Endothelial cell of umbilical vein (primary cell): ENCODE data around the gene ZNF3. TPM values are rescaled to one million over a fixed set of nuclear protein-coding genes. Genes with fewer than 3 reads are reported as not detected.

Experiments
- BruUV-seq: library from RNA; stranded (reverse); fragments of 400-500 nt; replicated peaks from 2 replicates; lab custom pipeline; 2021; lab: Mats Ljungman, UMichigan
- CTCF ChIA-PET: fragments of 300-600, 350-600 bp; sonication (Branson Sonifier 250); formaldehyde crosslinking; loops from one replicate; lab custom pipeline; 2021; ENCODE audit warnings: antibody characterized with exemption, inconsistent platforms; lab: Charles Lee
- POLR2A ChIA-PET: fragments of 300-600, 350-600 bp; sonication (Branson Sonifier 250); formaldehyde crosslinking; loops from one replicate; lab custom pipeline; 2021; ENCODE audit warnings: antibody characterized with exemption, inconsistent platforms; lab: Charles Lee
- DNase-seq: peaks from one replicate; pipeline ENCODE4 v3.0.0-alpha.2; 2011; ENCODE audit warnings: low read depth, low spot score
- FAIRE-seq: peaks from 2 replicates; lab custom pipeline; 2011; peaks lifted over from hg19 to GRCh38; lab: Jason Lieb, UNC
- H2AFZ ChIP-seq: 2 replicates; pipeline ENCODE4 v1.6.0; 2012; ENCODE audit warnings: low read depth, low read length, control low read depth, inconsistent platforms
- H3K27ac ChIP-seq: 2 replicates; pipeline ENCODE4 v1.5.1; 2011; ENCODE audit warnings: low read depth, mild to moderate bottlenecking, control low read depth, low read length, moderate library complexity; ENCODE audit not compliant: insufficient read depth
- H3K27me3 ChIP-seq, 2 experiments: 2 replicates each; pipeline versions ENCODE4 v1.6.0 to v1.6.1; 2011; ENCODE audit warnings: low read length in 2 of 2, mixed read lengths in 1 of 2; ENCODE audit not compliant: control insufficient read depth in 2 of 2, insufficient read depth in 2 of 2
- H3K36me3 ChIP-seq, 2 experiments: 2 replicates in 1 of 2; 3 replicates in 1 of 2; pipeline ENCODE4 v1.5.1; 2011; ENCODE audit warnings: low read length in 2 of 2, mild to moderate bottlenecking in 1 of 2, moderate library complexity in 1 of 2; ENCODE audit not compliant: control insufficient read depth in 2 of 2, insufficient read depth in 2 of 2; ENCODE audit errors: extremely low read depth in 1 of 2
- H3K4me1 ChIP-seq: 3 replicates; pipeline ENCODE4 v1.5.1; 2011; ENCODE audit warnings: mild to moderate bottlenecking, low read length; ENCODE audit not compliant: control insufficient read depth, insufficient read depth; ENCODE audit errors: extremely low read depth
- H3K4me2 ChIP-seq: 2 replicates; pipeline ENCODE4 v1.6.1; 2011; ENCODE audit warnings: low read length, control low read depth, mixed read lengths; ENCODE audit not compliant: insufficient read depth
- H3K4me3 ChIP-seq, 3 experiments: fragments of 200-600 bp in 1 of 3; sonication (generic), shearing (Covaris generic) in 1 of 3; replicated peaks in 1 of 3; 2 replicates each; pipeline ENCODE4 v1.5.1; 2011 to 2016; ENCODE audit warnings: control low read depth in 3 of 3, low read length in 3 of 3, mild to moderate bottlenecking in 2 of 3, inconsistent platforms in 1 of 3, low read depth in 1 of 3, moderate library complexity in 1 of 3; ENCODE audit not compliant: insufficient read depth in 1 of 3
- H3K79me2 ChIP-seq: 2 replicates; pipeline ENCODE4 v1.6.0; 2012; ENCODE audit warnings: low read length, inconsistent platforms; ENCODE audit not compliant: control insufficient read depth, insufficient read depth
- H3K9ac ChIP-seq: replicated peaks from 2 replicates; pipeline ENCODE3; 2011; ENCODE audit warnings: low read length, control low read depth; ENCODE audit not compliant: insufficient read depth; ENCODE audit errors: extremely low read depth
- H3K9me1 ChIP-seq: replicated peaks from 3 replicates; pipeline ENCODE4 v1.6.0; 2011; ENCODE audit warnings: mild to moderate bottlenecking, low read length; ENCODE audit not compliant: control insufficient read depth, insufficient read depth; ENCODE audit errors: extremely low read depth
- H3K9me3 ChIP-seq: replicated peaks from 2 replicates; pipeline ENCODE4 v1.5.1; 2012; ENCODE audit warnings: low read length, inconsistent platforms; ENCODE audit not compliant: control insufficient read depth, insufficient read depth
- H4K20me1 ChIP-seq: replicated peaks from 2 replicates; pipeline ENCODE3; 2011; ENCODE audit warnings: mild to moderate bottlenecking, low read length; ENCODE audit not compliant: control insufficient read depth, insufficient read depth; ENCODE audit errors: extremely low read depth
- CTCF ChIP-seq, 2 donors: IDR thresholded peaks; 1 replicate in 1 of 2; 2 replicates in 1 of 2; pipeline ENCODE4 v1.5.1; 2011; ENCODE audit warnings: low read length in 2 of 2, mild to moderate bottlenecking in 2 of 2, moderate library complexity in 2 of 2, control low read depth in 1 of 2, inconsistent platforms in 1 of 2, low read depth in 1 of 2; ENCODE audit not compliant: insufficient read depth in 1 of 2; ENCODE audit errors: extremely low read depth in 1 of 2
- EZH2 ChIP-seq: IDR thresholded peaks from 2 replicates; pipeline ENCODE4 v1.6.1; 2012; ENCODE audit warnings: borderline replicate concordance, low read depth, mild to moderate bottlenecking, moderate library complexity, low read length, inconsistent platforms; ENCODE audit not compliant: severe bottlenecking
- GATA2 ChIP-seq: IDR thresholded peaks from 2 replicates; pipeline ENCODE4 v1.7.0; 2011; ENCODE audit warnings: low read depth, mild to moderate bottlenecking, moderate library complexity, mixed read lengths, low read length; ENCODE audit not compliant: insufficient read length, insufficient read depth
- POLR2A ChIP-seq: IDR thresholded peaks from 2 replicates; pipeline ENCODE4 v1.6.1; 2012; ENCODE audit warnings: low read depth, mild to moderate bottlenecking, control low read depth, low read length
- dilution Hi-C: fragments of 300-500 bp; cut with MboI; formaldehyde crosslinking; loops from one replicate; pipeline ENCODE4 v1.15.0; 2019; ENCODE audit warnings: low sequenced_read_pairs; ENCODE audit not compliant: extremely low pct_ligation_motif_present
- intact Hi-C: fragments of 100-400 bp; cut with micrococcal nuclease; formaldehyde crosslinking; loops from one replicate; pipeline ENCODE4 v1.10.0; 2022
- polyA plus RNA-seq, 4 experiments: library from polyadenylated mRNA; depleted of rRNA in 3 of 4; stranded (reverse) in 3 of 4; unstranded in 1 of 4; fragments of >200 nt; gene quantifications; 2 replicates each; pipeline versions ENCODE4 v1.2.1 to v1.2.3, GENCODE V29; 2011 to 2012; ENCODE audit warnings: missing spikeins in 1 of 4
- total RNA-seq: library from RNA; stranded (reverse); gene quantifications from 2 replicates; pipeline ENCODE4 v1.2.3, GENCODE V29; 2021

The ZNF3 gene
- total and polyA plus RNA-seq, 2 donors (not counting 3 experiments of a cell fraction or from before 2014, with no cell fraction given) = 21.8 to 30.9 TPM

DNA sequence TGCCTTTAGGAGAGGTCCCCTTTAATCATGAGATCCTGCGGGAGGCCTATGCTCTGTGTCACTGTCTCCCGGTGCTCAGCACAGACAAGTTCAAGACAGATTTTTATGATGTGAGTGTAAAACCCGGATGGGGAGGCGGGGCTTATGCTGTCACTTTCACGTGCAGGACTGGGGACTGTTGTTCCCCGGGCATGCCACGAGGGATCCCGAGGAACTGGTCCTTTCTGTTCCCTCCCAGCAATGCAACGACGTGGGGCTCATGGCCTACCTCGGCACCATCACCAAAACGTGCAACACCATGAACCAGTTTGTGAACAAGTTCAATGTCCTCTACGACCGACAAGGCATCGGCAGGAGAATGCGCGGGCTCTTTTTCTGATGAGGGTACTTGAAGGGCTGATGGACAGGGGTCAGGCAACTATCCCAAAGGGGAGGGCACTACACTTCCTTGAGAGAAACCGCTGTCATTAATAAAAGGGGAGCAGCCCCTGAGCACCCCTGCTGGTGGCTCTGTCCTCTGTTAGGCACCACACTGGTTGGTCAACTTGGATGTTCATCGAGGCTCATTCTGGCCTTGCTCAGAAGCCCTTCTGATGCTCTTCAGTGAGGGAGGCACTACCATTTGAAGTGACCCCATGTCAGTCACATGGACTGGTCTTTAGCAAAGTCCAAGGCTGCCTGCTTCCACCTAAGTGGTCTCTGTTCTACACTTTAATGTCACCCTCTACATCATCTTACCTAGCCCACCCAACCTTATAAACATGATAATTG lies 10.1 kb upstream of the ZNF3 start:
- Histone ChIP-seq H3K9me1 (no peaks in the 10 kb centered on the region), H3K9ac (no peak overlapping the region), H3K4me3 (no peak overlapping the region), H3K36me3 (peaks cover 31 to 38% of the 10 kb centered on the region in 2 experiments), H3K79me2 (peaks cover 27% of the 10 kb centered on the region), H3K4me1 (peaks cover 33% of the 10 kb centered on the region), H3K4me2 (no peak overlapping the region), H3K27me3 (no peaks in the 10 kb centered on the region), H3K9me3 (no peaks in the 10 kb centered on the region), H2AFZ (no peak overlapping the region), H3K27ac (no peak overlapping the region), H4K20me1 (no peaks in the 10 kb centered on the region)
- intact Hi-C loops = no loop called here
- FAIRE-seq (peak; percentile 8), DNase-seq (no peak)
- no peak for TF ChIP-seq GATA2
- no peak for TF ChIP-seq EZH2
- TF ChIP-seq POLR2A = peak; percentile 15
- TF ChIP-seq CTCF (IDR thresholded peaks at IDR 0.05; ENCODE audit: extremely low read depth in 1 of 2, insufficient read depth in 1 of 2, low read depth in 1 of 2, low read length in 2 of 2) = peak in 1 of 2 donors; percentile 2
- no TSS peak for BruUV-seq
- ChIA-PET POLR2A (interaction anchor here (1.9 kb wide), 1 partner anchor 10 kb away, joined by 4 read pairs; the partner anchor contains the start of genes AP4M1 and MCM7), CTCF (interaction anchor here (1.1 kb wide), 1 partner anchor 9 kb away, joined by 4 read pairs; no protein-coding TSS in a partner anchor)
- dilution Hi-C loops = no loop called here
